Progenitor cell of endocrine pancreas (in vitro differentiated cells): ENCODE data around the gene GFAP. TPM values are rescaled to one million over a fixed set of nuclear protein-coding genes. Genes with fewer than 3 reads are reported as not detected.

Experiments used
- DNase-seq: peaks from one replicate; pipeline ENCODE4 v3.0.0; 2021; ENCODE audit warnings: low spot score; ENCODE audit not compliant: unreplicated experiment
- H3K27ac Mint-ChIP-seq: 2 replicates; pipeline ENCODE4 v1.8.0; 2021; ENCODE audit warnings: mild to moderate bottlenecking, moderate library complexity, mixed read lengths
- H3K27me3 Mint-ChIP-seq: 2 replicates; pipeline ENCODE4 v1.8.0; 2021; ENCODE audit warnings: mixed read lengths
- H3K36me3 Mint-ChIP-seq: 2 replicates; pipeline ENCODE4 v1.8.0; 2022; ENCODE audit warnings: mixed read lengths; ENCODE audit not compliant: insufficient read depth
- H3K4me1 Mint-ChIP-seq: 2 replicates; pipeline ENCODE4 v1.8.0; 2021; ENCODE audit warnings: low read depth, mixed read lengths
- H3K4me3 Mint-ChIP-seq: 2 replicates; pipeline ENCODE4 v1.8.0; 2021; ENCODE audit warnings: low read depth, mild to moderate bottlenecking, moderate library complexity, mixed read lengths
- H3K9me3 Mint-ChIP-seq: 2 replicates; pipeline ENCODE4 v1.8.0; 2021; ENCODE audit warnings: low read depth, mixed read lengths
- CTCF ChIP-seq: fragments of 200-600 bp; sonication (generic); IDR thresholded peaks from one replicate; pipeline ENCODE4 v1.5.0; 2021; ENCODE audit warnings: antibody characterized with exemption, mild to moderate bottlenecking; ENCODE audit not compliant: unreplicated experiment
- total RNA-seq: library from RNA; stranded (reverse); gene quantifications from 2 replicates; pipeline ENCODE4 v1.2.1, GENCODE V29; 2021

The GFAP gene
- total RNA-seq, 1 donor from 2014 or later = not detected

GRCh38 chr17:44865231-44865660, 50.1 kb downstream of the GFAP start:
- peak; percentile 84 for TF ChIP-seq CTCF
- no peak overlapping the region for H3K4me3 Mint-ChIP-seq
- H3K27ac Mint-ChIP-seq = no peak overlapping the region
- no peaks in the 10 kb centered on the region for H3K4me1 Mint-ChIP-seq
- H3K27me3 Mint-ChIP-seq = no peaks in the 10 kb centered on the region
- no peaks in the 10 kb centered on the region for H3K9me3 Mint-ChIP-seq
- peak; percentile 46 for DNase-seq
- peaks cover 21% of the 10 kb centered on the region for H3K36me3 Mint-ChIP-seq

GRCh38 chr17:44864831-44865230, 50.5 kb downstream of the GFAP start:
- no peaks in the 10 kb centered on the region for H3K27me3 Mint-ChIP-seq
- peaks cover 22% of the 10 kb centered on the region for H3K36me3 Mint-ChIP-seq
- no peaks in the 10 kb centered on the region for H3K4me1 Mint-ChIP-seq

GRCh38 chr17:44863061-44863918, 52.0 kb downstream of the GFAP start:
- Mint-ChIP-seq H3K4me1 (no peaks in the 10 kb centered on the region), H3K27me3 (no peaks in the 10 kb centered on the region)

More at GRCh38 chr17:44864831-44865230, 50.5 kb downstream of the GFAP start:
- no peak for TF ChIP-seq CTCF
- H3K27ac Mint-ChIP-seq = no peak overlapping the region
- no peak overlapping the region for H3K4me3 Mint-ChIP-seq
- DNase-seq = no peak
- H3K9me3 Mint-ChIP-seq = no peaks in the 10 kb centered on the region

GRCh38 chr17:44862278-44862914, 52.9 kb downstream of the GFAP start:
- Mint-ChIP-seq H3K9me3 (no peaks in the 10 kb centered on the region), H3K4me3 (no peak overlapping the region), H3K36me3 (peaks cover 18% of the 10 kb centered on the region), H3K27me3 (no peaks in the 10 kb centered on the region), H3K27ac (no peak overlapping the region), H3K4me1 (no peaks in the 10 kb centered on the region)
- no peak for DNase-seq
- TF ChIP-seq CTCF = no peak

More at GRCh38 chr17:44863061-44863918, 52.0 kb downstream of the GFAP start:
- H3K36me3 Mint-ChIP-seq = peaks cover 22% of the 10 kb centered on the region
- H3K9me3 Mint-ChIP-seq = no peaks in the 10 kb centered on the region
- TF ChIP-seq CTCF = no peak
- DNase-seq = no peak
- no peak overlapping the region for H3K4me3 Mint-ChIP-seq
- H3K27ac Mint-ChIP-seq = no peak overlapping the region

GRCh38 chr17:44859701-44860100, 55.6 kb downstream of the GFAP start:
- TF ChIP-seq CTCF = no peak
- no peaks in the 10 kb centered on the region for H3K4me1 Mint-ChIP-seq
- H3K4me3 Mint-ChIP-seq = no peak overlapping the region
- DNase-seq = no peak
- no peaks in the 10 kb centered on the region for H3K27me3 Mint-ChIP-seq
- peaks cover 25% of the 10 kb centered on the region for H3K36me3 Mint-ChIP-seq
- no peak overlapping the region for H3K27ac Mint-ChIP-seq
- H3K9me3 Mint-ChIP-seq = no peaks in the 10 kb centered on the region
